ENCODE measurements around the gene DLG1. TPM values are rescaled to one million over a fixed set of nuclear protein-coding genes. Genes with fewer than 3 reads are reported as not detected.

The DLG1 gene
- total RNA-seq, 1 donor from 2014 or later = 77.5 TPM

GRCh38 chr3:197343111-197343510 lies 44.7 kb upstream of the DLG1 start:
- Histone ChIP-seq H3K27ac (no peak overlapping the region), H3K4me3 (no peak overlapping the region), H3K36me3 (no peaks in the 10 kb centered on the region), H3K4me1 (peaks cover 3% of the 10 kb centered on the region), H3K9me3 (no peaks in the 10 kb centered on the region), H3K27me3 (no peaks in the 10 kb centered on the region)
- ATAC-seq = no peak
- intact Hi-C loops (cut with DNase I) = no loop called here
- no peak for DNase-seq
- no peak for TF ChIP-seq CTCF (IDR thresholded peaks at IDR 0.05)

- intact Hi-C loops (cut with DNase I) = no loop called here
- no peaks in the 10 kb centered on the region for H3K27me3 ChIP-seq
- no peaks in the 10 kb centered on the region for H3K9me3 ChIP-seq
- ATAC-seq (no peak), DNase-seq (no peak)
- no peak overlapping the region for H3K27ac ChIP-seq
- no peak for TF ChIP-seq CTCF (IDR thresholded peaks at IDR 0.05)
- H3K4me3 ChIP-seq = no peak overlapping the region
- H3K36me3 ChIP-seq = no peaks in the 10 kb centered on the region
- peaks cover 3% of the 10 kb centered on the region for H3K4me1 ChIP-seq
These were observed 42.1 kb upstream of the DLG1 start for GRCh38 chr3:197340521-197340871.

GRCh38 chr3:197339841-197340520 lies 41.6 kb upstream of the DLG1 start:
- intact Hi-C loops (cut with DNase I) = no loop called here
- Histone ChIP-seq H3K4me3 (no peak overlapping the region), H3K4me1 (peaks cover 3% of the 10 kb centered on the region), H3K27me3 (no peaks in the 10 kb centered on the region), H3K9me3 (no peaks in the 10 kb centered on the region), H3K27ac (no peak overlapping the region), H3K36me3 (no peaks in the 10 kb centered on the region)
- no peak for TF ChIP-seq CTCF (IDR thresholded peaks at IDR 0.05)
- no peak for ATAC-seq
- DNase-seq = no peak

- DNase-seq (no peak), ATAC-seq (no peak)
- intact Hi-C loops (cut with DNase I) = no loop called here
- Histone ChIP-seq H3K27me3 (no peaks in the 10 kb centered on the region), H3K9me3 (no peaks in the 10 kb centered on the region), H3K36me3 (no peaks in the 10 kb centered on the region), H3K27ac (no peak overlapping the region), H3K4me3 (no peak overlapping the region), H3K4me1 (peaks cover 3% of the 10 kb centered on the region)
- no peak for TF ChIP-seq CTCF (IDR thresholded peaks at IDR 0.05)
These were observed 40.2 kb upstream of the DLG1 start for GRCh38 chr3:197338586-197338985.

GRCh38 chr3:197337656-197338055 lies 39.2 kb upstream of the DLG1 start:
- no peak for TF ChIP-seq CTCF (IDR thresholded peaks at IDR 0.05)
- Histone ChIP-seq H3K27me3 (no peaks in the 10 kb centered on the region), H3K36me3 (no peaks in the 10 kb centered on the region), H3K4me1 (peaks cover 3% of the 10 kb centered on the region), H3K4me3 (no peak overlapping the region), H3K27ac (no peak overlapping the region), H3K9me3 (no peaks in the 10 kb centered on the region)
- ATAC-seq (no peak), DNase-seq (no peak)
- intact Hi-C loops (cut with DNase I) = no loop called here

- no peak for DNase-seq
- intact Hi-C loops (cut with DNase I) = no loop called here
- no peak overlapping the region for H3K27ac ChIP-seq
- H3K36me3 ChIP-seq = no peaks in the 10 kb centered on the region
- no peak overlapping the region for H3K4me3 ChIP-seq
- no peak for ATAC-seq
- H3K9me3 ChIP-seq = no peaks in the 10 kb centered on the region
- TF ChIP-seq CTCF (IDR thresholded peaks at IDR 0.05) = no peak
- H3K4me1 ChIP-seq = peaks cover 3% of the 10 kb centered on the region
- no peaks in the 10 kb centered on the region for H3K27me3 ChIP-seq
These were observed 38.8 kb upstream of the DLG1 start for GRCh38 chr3:197337214-197337613.
